Neural cell (in vitro differentiated cells): ENCODE measurements around the gene URB1.

Experiments
- TAF1 ChIP-seq: IDR thresholded peaks from 2 replicates; pipeline ENCODE4 v1.6.1; 2012; ENCODE audit warnings: low read depth
- TF ChIP-seq, protein P1 (sequence below): fragments of 450-650 bp; IDR thresholded peaks from 2 replicates; pipeline ENCODE4 v1.5.1; 2014; ENCODE audit warnings: antibody characterized with exemption, mild to moderate bottlenecking, moderate library complexity; ENCODE audit not compliant: poor library complexity, severe bottlenecking

- TF ChIP-seq, protein P1, sequence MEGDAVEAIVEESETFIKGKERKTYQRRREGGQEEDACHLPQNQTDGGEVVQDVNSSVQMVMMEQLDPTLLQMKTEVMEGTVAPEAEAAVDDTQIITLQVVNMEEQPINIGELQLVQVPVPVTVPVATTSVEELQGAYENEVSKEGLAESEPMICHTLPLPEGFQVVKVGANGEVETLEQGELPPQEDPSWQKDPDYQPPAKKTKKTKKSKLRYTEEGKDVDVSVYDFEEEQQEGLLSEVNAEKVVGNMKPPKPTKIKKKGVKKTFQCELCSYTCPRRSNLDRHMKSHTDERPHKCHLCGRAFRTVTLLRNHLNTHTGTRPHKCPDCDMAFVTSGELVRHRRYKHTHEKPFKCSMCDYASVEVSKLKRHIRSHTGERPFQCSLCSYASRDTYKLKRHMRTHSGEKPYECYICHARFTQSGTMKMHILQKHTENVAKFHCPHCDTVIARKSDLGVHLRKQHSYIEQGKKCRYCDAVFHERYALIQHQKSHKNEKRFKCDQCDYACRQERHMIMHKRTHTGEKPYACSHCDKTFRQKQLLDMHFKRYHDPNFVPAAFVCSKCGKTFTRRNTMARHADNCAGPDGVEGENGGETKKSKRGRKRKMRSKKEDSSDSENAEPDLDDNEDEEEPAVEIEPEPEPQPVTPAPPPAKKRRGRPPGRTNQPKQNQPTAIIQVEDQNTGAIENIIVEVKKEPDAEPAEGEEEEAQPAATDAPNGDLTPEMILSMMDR, result no peak
- TF ChIP-seq TAF1, result no peak
Observed at GRCh38 chr21:32437729-32438128, 44.9 kb upstream of the URB1 start.
